H1 (cell line): Measurements from ENCODE around the gene LDLR. TPM values are rescaled to one million over a fixed set of nuclear protein-coding genes. Genes with fewer than 3 reads are reported as not detected.

ENCODE experiments used
- CTCF ChIA-PET: fragments of 300-600 bp; sonication (Branson Sonifier 250); formaldehyde crosslinking; loops from one replicate; lab custom pipeline; 2021; ENCODE audit not compliant: partially characterized antibody; lab: Charles Lee
- POLR2A ChIA-PET: fragments of 300-600 bp; sonication (Branson Sonifier 250); formaldehyde crosslinking; loops from one replicate; lab custom pipeline; 2021; ENCODE audit warnings: inconsistent platforms; ENCODE audit not compliant: partially characterized antibody; lab: Charles Lee
- DNase-seq, 2 experiments: peaks; one replicate each; pipeline versions ENCODE4 v3.0.0 to v3.0.0-alpha.2; 2010 to 2022; ENCODE audit warnings: low spot score in 2 of 2, low read depth in 1 of 2, mixed read lengths in 1 of 2
- FAIRE-seq: peaks from 2 replicates; lab custom pipeline; 2011; peaks lifted over from hg19 to GRCh38; lab: Jason Lieb, UNC
- H2AFZ ChIP-seq: 2 replicates; pipeline ENCODE4 v1.8.1; 2012; ENCODE audit warnings: low read length, inconsistent platforms
- H2AK5ac ChIP-seq: 2 replicates; pipeline ENCODE4 v1.6.1; 2013; ENCODE audit warnings: low read depth, low read length
- H2BK120ac ChIP-seq: replicated peaks from 2 replicates; pipeline ENCODE3; 2013; ENCODE audit warnings: low read depth, low read length, inconsistent platforms
- H2BK12ac ChIP-seq: 2 replicates; pipeline ENCODE4 v1.6.1; 2013; ENCODE audit warnings: low read depth, low read length
- H2BK15ac ChIP-seq: 2 replicates; pipeline ENCODE4 v1.6.1; 2013; ENCODE audit warnings: low read length
- H2BK20ac ChIP-seq: 2 replicates; pipeline ENCODE4 v1.6.1; 2013; ENCODE audit warnings: low read length
- H2BK5ac ChIP-seq: 2 replicates; pipeline ENCODE4 v1.6.1; 2013; ENCODE audit warnings: low read depth, low read length
- H3K14ac ChIP-seq: 2 replicates; pipeline ENCODE4 v1.6.1; 2013; ENCODE audit warnings: inconsistent platforms; ENCODE audit not compliant: insufficient read length
- H3K18ac ChIP-seq: 2 replicates; pipeline ENCODE4 v1.6.1; 2013; ENCODE audit warnings: low read length; ENCODE audit errors: extremely low read depth
- H3K23ac ChIP-seq: 2 replicates; pipeline ENCODE4 v1.6.1; 2013; ENCODE audit warnings: inconsistent platforms; ENCODE audit not compliant: insufficient read length
- H3K23me2 ChIP-seq: 2 replicates; pipeline ENCODE4 v1.6.1; 2013; ENCODE audit warnings: low read depth, low read length
- H3K27ac ChIP-seq: 2 replicates; pipeline ENCODE4 v1.6.1; 2011; ENCODE audit warnings: low read depth, low read length, inconsistent platforms
- H3K27me3 ChIP-seq, 4 experiments: replicated peaks in 1 of 4; 1 replicate in 1 of 4; 2 replicates in 3 of 4; pipeline versions ENCODE4 v1.6.1 to v1.8.1; 2011 to 2013; ENCODE audit warnings: low read length in 3 of 4, mild to moderate bottlenecking in 3 of 4, inconsistent platforms in 2 of 4, mixed read lengths in 2 of 4, moderate library complexity in 1 of 4; ENCODE audit not compliant: control insufficient read depth in 3 of 4, insufficient read depth in 3 of 4; ENCODE audit errors: extremely low read depth in 1 of 4
- H3K36me3 ChIP-seq, 4 experiments: 2 replicates each; pipeline versions ENCODE4 v1.6.1 to v1.8.1; 2011 to 2013; ENCODE audit warnings: mild to moderate bottlenecking in 4 of 4, low read length in 3 of 4, moderate library complexity in 2 of 4, control low read depth in 1 of 4, inconsistent platforms in 1 of 4; ENCODE audit not compliant: insufficient read depth in 4 of 4, control insufficient read depth in 2 of 4
- H3K4ac ChIP-seq: replicated peaks from 2 replicates; pipeline ENCODE3; 2013; ENCODE audit warnings: low read length, low read depth, mixed read lengths, inconsistent platforms; ENCODE audit not compliant: insufficient read length
- H3K4me1 ChIP-seq, 4 experiments: replicated peaks in 1 of 4; 1 replicate in 1 of 4; 2 replicates in 3 of 4; pipeline versions ENCODE4 v1.6.1 to v1.8.1; 2011 to 2013; ENCODE audit warnings: low read length in 3 of 4, inconsistent platforms in 2 of 4, mixed read lengths in 1 of 4; ENCODE audit not compliant: insufficient read depth in 4 of 4, control insufficient read depth in 3 of 4
- H3K4me2 ChIP-seq, 2 experiments: 2 replicates each; pipeline versions ENCODE4 v1.6.1 to v1.8.1; 2011 to 2013; ENCODE audit warnings: low read depth in 2 of 2, low read length in 2 of 2, control low read depth in 1 of 2, inconsistent platforms in 1 of 2, mild to moderate bottlenecking in 1 of 2; ENCODE audit not compliant: insufficient read depth in 1 of 2
- H3K4me3 ChIP-seq, 4 experiments: fragments of 200-600, 300-600 bp in 1 of 4; sonication (generic), shearing (Covaris generic), sonication (Bioruptor Twin) in 1 of 4; 2 replicates each; pipeline versions ENCODE4 v1.5.1 to v1.8.1; 2011 to 2016; ENCODE audit warnings: low read length in 4 of 4, low read depth in 3 of 4, control low read depth in 2 of 4, inconsistent platforms in 2 of 4, mild to moderate bottlenecking in 2 of 4, mixed read lengths in 1 of 4, moderate library complexity in 1 of 4; ENCODE audit not compliant: insufficient read depth in 2 of 4; ENCODE audit errors: extremely low read depth in 1 of 4
- H3K56ac ChIP-seq: replicated peaks from 2 replicates; pipeline ENCODE3; 2013; ENCODE audit warnings: low read depth, mild to moderate bottlenecking, mixed read lengths, low read length, inconsistent platforms; ENCODE audit not compliant: insufficient read length
- H3K79me1 ChIP-seq: 2 replicates; pipeline ENCODE4 v1.6.1; 2013; ENCODE audit warnings: low read depth, low read length, control low read depth
- H3K79me2 ChIP-seq, 2 experiments: 2 replicates each; pipeline versions ENCODE4 v1.6.1 to v1.8.1; 2012 to 2013; ENCODE audit warnings: low read length in 2 of 2, mild to moderate bottlenecking in 2 of 2, inconsistent platforms in 1 of 2; ENCODE audit not compliant: insufficient read depth in 2 of 2, control insufficient read depth in 1 of 2
- H3K9ac ChIP-seq, 4 experiments: replicated peaks in 1 of 4; 1 replicate in 1 of 4; 2 replicates in 3 of 4; pipeline versions ENCODE4 v1.6.1 to v1.8.1; 2011 to 2013; ENCODE audit warnings: low read depth in 3 of 4, low read length in 3 of 4, control low read depth in 2 of 4, mild to moderate bottlenecking in 2 of 4, moderate library complexity in 2 of 4, inconsistent platforms in 1 of 4; ENCODE audit errors: extremely low read depth in 1 of 4
- H3K9me3 ChIP-seq, 2 experiments: 2 replicates each; pipeline versions ENCODE4 v1.6.1 to v1.8.1; 2012 to 2013; ENCODE audit warnings: mild to moderate bottlenecking in 2 of 2, moderate library complexity in 2 of 2, control low read depth in 1 of 2, inconsistent platforms in 1 of 2, low read depth in 1 of 2, low read length in 1 of 2, mixed read lengths in 1 of 2; ENCODE audit not compliant: insufficient read depth in 2 of 2
- H4K20me1 ChIP-seq, 2 experiments: replicated peaks in 1 of 2; 2 replicates each; pipeline versions ENCODE3 to v1.8.1; 2011 to 2013; ENCODE audit warnings: inconsistent platforms in 2 of 2, low read length in 2 of 2, mild to moderate bottlenecking in 1 of 2; ENCODE audit not compliant: insufficient read depth in 2 of 2, control insufficient read depth in 1 of 2
- H4K5ac ChIP-seq: 2 replicates; pipeline ENCODE4 v1.6.1; 2013; ENCODE audit warnings: low read length, low read depth, mixed read lengths, inconsistent platforms; ENCODE audit not compliant: insufficient read length
- H4K8ac ChIP-seq: 2 replicates; pipeline ENCODE4 v1.8.0; 2013; ENCODE audit warnings: mild to moderate bottlenecking, moderate library complexity, low read length, inconsistent platforms; ENCODE audit not compliant: insufficient read depth; ENCODE audit errors: extremely low read depth
- H4K91ac ChIP-seq: replicated peaks from 2 replicates; pipeline ENCODE3; 2013; ENCODE audit warnings: low read length, mixed read lengths, inconsistent platforms; ENCODE audit not compliant: insufficient read length
- E2F6 ChIP-seq: IDR thresholded peaks from 2 replicates; pipeline ENCODE4 v1.6.1; 2012; ENCODE audit warnings: inconsistent platforms
- HDAC2 ChIP-seq, 2 experiments: fragments of 300-600 bp in 1 of 2; sonication (generic) in 1 of 2; IDR thresholded peaks; 2 replicates each; pipeline ENCODE4 v1.6.1; 2011 to 2012; ENCODE audit warnings: low read depth in 2 of 2, low read length in 2 of 2, mild to moderate bottlenecking in 2 of 2, moderate library complexity in 2 of 2, borderline replicate concordance in 1 of 2, inconsistent platforms in 1 of 2
- HDAC6 ChIP-seq: IDR thresholded peaks from one replicate; pipeline ENCODE4 v1.7.1; 2012; ENCODE audit warnings: low read depth, mild to moderate bottlenecking, inconsistent platforms, low read length, moderate library complexity
- JUN ChIP-seq: IDR thresholded peaks from 2 replicates; pipeline ENCODE4 v1.6.1; 2011; ENCODE audit warnings: low read depth, mild to moderate bottlenecking, improper control_type of control experiment, low read length
- PHF8 ChIP-seq: fragments of 200-600 bp; sonication (generic); conservative IDR thresholded peaks from 2 replicates; pipeline ENCODE4 v1.7.1; 2012; ENCODE audit warnings: low read depth, mild to moderate bottlenecking, inconsistent platforms, low read length, moderate library complexity
- SIN3A ChIP-seq, 2 experiments: IDR thresholded peaks in 1 of 2; conservative IDR thresholded peaks in 1 of 2; 2 replicates each; pipeline ENCODE4 v1.6.1; 2011 to 2012; ENCODE audit warnings: low read length in 2 of 2, improper control_type of control experiment in 1 of 2, low read depth in 1 of 2, mild to moderate bottlenecking in 1 of 2
- SIRT6 ChIP-seq: IDR thresholded peaks from one replicate; pipeline ENCODE4 v1.7.1; 2012; ENCODE audit warnings: low read length, inconsistent platforms
- TCF12 ChIP-seq: IDR thresholded peaks from 2 replicates; pipeline ENCODE4 v1.6.1; 2011; ENCODE audit warnings: low read depth, mild to moderate bottlenecking, low read length
- TEAD4 ChIP-seq: IDR thresholded peaks from 2 replicates; pipeline ENCODE4 v1.6.1; 2012; ENCODE audit warnings: low read depth, low read length, inconsistent platforms, mixed read lengths
- WGBS, 2 experiments: shearing (Covaris generic) in 1 of 2; methylation state at CpG; one replicate each; pipeline versions ENCODE4 v1.1.6 to v1.1.7; 2013 to 2015; ENCODE audit warnings: low lambda C conversion rate in 2 of 2, mixed read lengths in 2 of 2, inconsistent platforms in 1 of 2, low coverage in 1 of 2, missing lambda C conversion rate in 1 of 2; ENCODE audit not compliant: insufficient replicate concordance in 2 of 2, insufficient coverage in 1 of 2, insufficient read length in 1 of 2; ENCODE audit errors: extremely low coverage in 1 of 2, missing lambda C conversion rate in 1 of 2; 5-methylcytosine and 5-hydroxymethylcytosine counted together
- polyA plus RNA-seq, 7 experiments: library from polyadenylated mRNA; depleted of rRNA in 3 of 7; stranded (reverse) in 5 of 7; unstranded in 2 of 7; fragments of >200 nt in 5 of 7; fragments of 200-250 nt in 2 of 7; gene quantifications; 1 replicate in 5 of 7; 2 replicates in 1 of 7; 4 replicates in 1 of 7; pipeline versions ENCODE4 v1.2.1 to v1.2.3, GENCODE V29; 2011 to 2013; ENCODE audit warnings: missing spikeins in 2 of 7, mixed read lengths in 2 of 7
- total RNA-seq: library from RNA; stranded (reverse); fragmentation: NEBNext Ultra II Directional; extraction: Animal tissue kit (Norgen Biotek cat#: 25700); gene quantifications from 2 replicates; pipeline ENCODE4 v1.2.1, GENCODE V29; 2021

The LDLR gene
- total and polyA plus RNA-seq, 2 of the 8 experiments (the other 6 are each of a cell fraction or from before 2014, with no cell fraction given), result 70.1 to 118 TPM

GRCh38 chr19:11168568-11168967 lies 79.3 kb downstream of the LDLR start:
- WGBS, 2 experiments, result 92% methylated on average over 7 of the region's 7 CpGs; no CpG with 5 or more reads in 1 of the 2 experiments
- Histone ChIP-seq H3K27ac (no peak overlapping the region), H3K4me3 (no peak overlapping the region), H4K8ac (no peak overlapping the region), H3K79me1 (no peaks in the 10 kb centered on the region), H2BK5ac (no peak overlapping the region), H3K14ac (no peak overlapping the region), H3K4me2 (no peak overlapping the region), H2BK120ac (no peak overlapping the region), H4K20me1 (peaks cover 0 to 3% of the 10 kb centered on the region in 2 experiments), H4K5ac (no peak overlapping the region), H3K4me1 (no peaks in the 10 kb centered on the region), H3K79me2 (no peaks in the 10 kb centered on the region), H3K4ac (no peak overlapping the region), H2BK12ac (no peak overlapping the region), H3K9me3 (no peaks in the 10 kb centered on the region), H3K56ac (no peak overlapping the region), H3K23ac (no peak overlapping the region), H3K27me3 (no peaks in the 10 kb centered on the region), H3K9ac (no peak overlapping the region), H3K23me2 (no peaks in the 10 kb centered on the region), H3K36me3 (peaks cover 0 to 18% (median 10%) of the 10 kb centered on the region in 4 experiments; a peak in 7 of 8 replicates), H2BK15ac (no peak overlapping the region), H2BK20ac (no peak overlapping the region), H2AFZ (no peak overlapping the region), H3K18ac (no peak overlapping the region), H2AK5ac (no peak overlapping the region), H4K91ac (no peak overlapping the region)
- TF ChIP-seq SIRT6, result no peak
- no peak for TF ChIP-seq SIN3A (conservative IDR thresholded peaks at IDR 0.05 in 1 of 2, IDR thresholded peaks at IDR 0.05 in 1 of 2; ENCODE audit: low read depth in 1 of 2, low read length in 2 of 2)
- TF ChIP-seq TCF12, result no peak
- no peak for TF ChIP-seq JUN
- TF ChIP-seq HDAC6, result no peak
- TF ChIP-seq E2F6, result no peak
- no peak for TF ChIP-seq TEAD4
- TF ChIP-seq HDAC2 (IDR thresholded peaks at IDR 0.05; ENCODE audit: borderline replicate concordance in 1 of 2, low read depth in 2 of 2, low read length in 2 of 2), result no peak
- TF ChIP-seq PHF8, result no peak
- FAIRE-seq (no peak), DNase-seq (no peak)
- ChIA-PET POLR2A (interaction anchor here (0.6 to 2.6 kb wide), 4 partner anchors 13 to 27 kb away, joined by 3 to 6 read pairs (median 4); partner anchors contain the start of gene SPC24), CTCF (interaction anchor here (1.0 to 1.4 kb wide), 2 partner anchors 30 to 43 kb away, joined by 3 to 5 read pairs; no protein-coding TSS in a partner anchor)
